Measurements from ENCODE around the gene MSANTD1.

DNA sequence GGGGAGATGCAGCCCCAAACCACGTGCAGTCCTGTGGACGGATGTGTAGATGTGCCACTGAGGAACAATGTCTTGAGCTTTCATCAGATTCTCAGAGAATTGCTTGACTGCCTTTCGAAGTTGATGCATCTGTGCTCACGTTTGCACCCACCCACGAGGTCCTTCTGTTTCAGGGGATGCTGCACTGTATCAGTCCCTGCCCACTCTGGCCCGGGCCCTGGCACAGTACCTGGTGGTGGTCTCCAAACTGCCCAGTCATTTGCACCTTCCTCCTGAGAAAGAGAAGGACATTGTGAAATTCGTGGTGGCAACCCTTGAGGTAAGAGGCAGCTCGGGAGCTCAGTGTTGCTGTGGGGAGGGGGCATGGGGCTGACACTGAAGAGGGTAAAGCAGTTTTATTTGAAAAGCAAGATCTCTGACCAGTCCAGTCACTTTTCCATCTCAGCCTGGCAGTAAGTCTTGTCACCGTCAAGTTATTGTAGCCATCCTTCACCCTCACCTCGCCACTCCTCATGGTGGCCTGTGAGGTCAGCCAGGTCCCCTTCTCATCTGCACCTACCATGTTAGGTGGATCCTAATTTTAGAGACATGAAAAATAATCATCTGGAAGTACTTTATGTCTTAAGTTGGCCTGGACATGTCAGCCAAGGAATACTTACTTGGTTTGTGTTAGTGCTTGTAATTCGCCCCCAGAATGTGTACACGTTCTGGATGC is 36.4 kb upstream of the MSANTD1 start:
- TF ChIP-seq, protein P1, sequence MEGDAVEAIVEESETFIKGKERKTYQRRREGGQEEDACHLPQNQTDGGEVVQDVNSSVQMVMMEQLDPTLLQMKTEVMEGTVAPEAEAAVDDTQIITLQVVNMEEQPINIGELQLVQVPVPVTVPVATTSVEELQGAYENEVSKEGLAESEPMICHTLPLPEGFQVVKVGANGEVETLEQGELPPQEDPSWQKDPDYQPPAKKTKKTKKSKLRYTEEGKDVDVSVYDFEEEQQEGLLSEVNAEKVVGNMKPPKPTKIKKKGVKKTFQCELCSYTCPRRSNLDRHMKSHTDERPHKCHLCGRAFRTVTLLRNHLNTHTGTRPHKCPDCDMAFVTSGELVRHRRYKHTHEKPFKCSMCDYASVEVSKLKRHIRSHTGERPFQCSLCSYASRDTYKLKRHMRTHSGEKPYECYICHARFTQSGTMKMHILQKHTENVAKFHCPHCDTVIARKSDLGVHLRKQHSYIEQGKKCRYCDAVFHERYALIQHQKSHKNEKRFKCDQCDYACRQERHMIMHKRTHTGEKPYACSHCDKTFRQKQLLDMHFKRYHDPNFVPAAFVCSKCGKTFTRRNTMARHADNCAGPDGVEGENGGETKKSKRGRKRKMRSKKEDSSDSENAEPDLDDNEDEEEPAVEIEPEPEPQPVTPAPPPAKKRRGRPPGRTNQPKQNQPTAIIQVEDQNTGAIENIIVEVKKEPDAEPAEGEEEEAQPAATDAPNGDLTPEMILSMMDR (IDR thresholded peaks at IDR 0.05; ENCODE audit: insufficient read depth, low read depth, low read length) = no peak
- no peak for TF ChIP-seq EZH2 (IDR thresholded peaks at IDR 0.05; ENCODE audit: insufficient read depth, low read length)
